ENCODE measurements around the gene CAD.
"Not testable (repeated sequence)": the region's sequence is repeated elsewhere in the genome, so short reads cannot be mapped to it uniquely, and the experiment has no call there.

Gene CAD

GRCh38 chr2:27256855-27257454, 39.8 kb downstream of the CAD start:
- DNase-seq (ENCODE audit: low read depth in 3 of 3): no peak

- no peak for DNase-seq (ENCODE audit: low read depth in 3 of 3)
These were observed 40.9 kb downstream of the CAD start for GRCh38 chr2:27258051-27258450.

DNA sequence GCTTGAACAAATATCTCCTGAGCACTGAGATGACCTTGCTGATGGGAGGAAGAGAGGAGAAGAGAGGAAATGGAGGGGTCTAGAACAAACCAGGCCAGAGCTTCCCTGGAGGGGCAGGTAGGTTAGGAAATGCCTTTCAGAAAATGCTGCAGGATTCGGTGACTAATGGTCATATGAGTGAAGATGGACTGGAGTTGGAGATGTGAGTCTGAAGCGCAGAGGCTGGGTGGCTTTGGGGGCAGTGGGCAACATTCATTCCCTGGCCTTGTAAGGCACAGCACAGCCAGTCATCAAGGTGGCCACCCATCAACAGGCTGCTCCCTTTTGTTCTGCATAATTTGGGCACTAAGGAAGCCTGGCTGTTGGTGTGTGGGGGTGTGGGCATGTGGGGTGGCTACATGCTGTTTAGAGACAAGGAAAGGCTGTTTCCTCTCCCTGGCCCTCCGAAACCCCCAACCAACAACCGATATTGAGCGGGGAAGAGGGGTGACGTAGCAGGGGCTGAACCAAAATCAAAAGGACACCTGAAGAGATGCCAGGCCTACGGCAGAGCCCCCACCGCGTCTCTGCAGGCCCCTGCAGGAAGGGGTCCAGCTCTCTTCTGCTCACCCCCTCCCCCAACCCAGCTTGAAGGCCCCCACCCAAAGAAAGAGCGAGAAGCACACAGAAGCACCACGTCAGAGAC, 44.2 kb downstream of the CAD start:
- no peak for DNase-seq (ENCODE audit: low read depth in 3 of 3)

DNA sequence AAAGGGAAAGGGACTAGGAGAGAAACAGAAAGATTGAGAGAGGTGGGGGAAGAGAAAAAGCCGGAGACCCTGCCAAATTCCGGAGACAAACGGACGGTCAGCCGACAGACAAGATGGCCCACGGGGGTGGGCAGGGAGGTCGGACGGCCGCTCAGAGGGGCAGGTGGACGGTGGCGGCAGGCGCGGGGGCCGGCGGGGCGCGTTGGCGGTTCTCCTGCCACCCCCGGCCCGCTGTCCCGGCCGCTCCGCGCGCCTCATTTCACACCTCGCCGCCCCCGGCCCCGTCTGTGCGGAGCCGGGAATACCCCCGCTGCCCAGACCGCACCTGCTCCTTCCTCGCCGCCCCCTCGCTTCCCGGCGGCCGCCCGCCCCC, 44.7 kb downstream of the CAD start:
- DNase-seq (ENCODE audit: low read depth in 3 of 3): no peak

- peak; percentile 46 to 61 (median 51) for DNase-seq (ENCODE audit: low read depth in 3 of 3)
These were observed 45.5 kb downstream of the CAD start, which contains the start of gene SLC30A3 for GRCh38 chr2:27262379-27263286. SLC30A3 (minus strand) TSS chr2:27263047; CDS start chr2:27262906, 141 bp downstream.

- DNase-seq (ENCODE audit: low read depth in 3 of 3): no peak
These were observed 46.4 kb downstream of the CAD start for GRCh38 chr2:27263287-27264252.

GRCh38 chr2:27264253-27264752, 47.1 kb downstream of the CAD start:
- no peak for DNase-seq (ENCODE audit: low read depth in 3 of 3)

GRCh38 chr2:27264753-27265535, 47.8 kb downstream of the CAD start:
- DNase-seq (ENCODE audit: low read depth in 3 of 3): peak in 2 of 3 experiments; percentile 31 to 37

GRCh38 chr2:27265536-27265870, 48.3 kb downstream of the CAD start:
- no peak for DNase-seq (ENCODE audit: low read depth in 3 of 3)

DNA sequence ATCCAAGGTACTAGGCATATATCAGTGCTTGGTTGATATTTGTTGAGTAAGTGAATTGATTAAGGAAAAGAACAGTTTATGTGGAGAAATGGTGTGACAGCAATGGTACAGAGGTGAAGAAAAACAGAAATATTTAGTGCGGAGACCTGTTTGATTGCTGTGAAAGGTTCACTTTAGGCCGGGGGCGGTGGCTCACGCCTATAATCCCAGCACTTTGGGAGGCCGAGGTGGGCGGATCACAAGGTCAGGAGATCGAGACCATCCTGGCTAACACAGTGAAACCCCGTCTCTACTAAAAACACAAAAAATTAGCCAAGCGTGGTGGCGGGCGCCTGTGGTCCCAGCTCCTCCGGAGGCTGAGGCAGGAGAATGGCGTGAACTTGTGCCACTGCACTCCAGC, 51.1 kb downstream of the CAD start:
- not testable (repeated sequence) for DNase-seq (ENCODE audit: low read depth in 3 of 3)

- no peak for DNase-seq (ENCODE audit: low read depth in 3 of 3)
These were observed 53.0 kb downstream of the CAD start for GRCh38 chr2:27270131-27270530.

DNA sequence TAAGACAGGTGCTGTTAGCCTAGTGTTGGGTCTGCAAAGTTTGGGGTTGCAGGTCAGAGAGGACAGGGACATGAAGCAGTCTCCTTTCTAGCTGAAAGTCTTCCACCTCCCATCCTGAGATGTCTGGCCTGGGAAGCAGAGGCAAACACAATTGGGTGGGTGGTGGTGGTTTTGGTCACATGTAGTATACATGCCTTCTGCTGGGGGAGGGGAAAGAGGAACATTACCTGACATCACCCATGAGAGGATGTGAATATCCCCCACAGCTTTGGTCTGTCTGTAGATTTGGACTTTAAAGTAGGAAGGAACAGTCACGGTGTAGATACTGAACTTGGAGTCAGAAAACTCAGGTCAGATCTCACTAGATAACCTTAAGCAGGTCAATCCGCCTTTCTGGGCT, 53.5 kb downstream of the CAD start:
- no peak for DNase-seq (ENCODE audit: low read depth in 3 of 3)

- no peak for DNase-seq (ENCODE audit: low read depth in 3 of 3)
These were observed 54.6 kb downstream of the CAD start for GRCh38 chr2:27271631-27272340.

DNA sequence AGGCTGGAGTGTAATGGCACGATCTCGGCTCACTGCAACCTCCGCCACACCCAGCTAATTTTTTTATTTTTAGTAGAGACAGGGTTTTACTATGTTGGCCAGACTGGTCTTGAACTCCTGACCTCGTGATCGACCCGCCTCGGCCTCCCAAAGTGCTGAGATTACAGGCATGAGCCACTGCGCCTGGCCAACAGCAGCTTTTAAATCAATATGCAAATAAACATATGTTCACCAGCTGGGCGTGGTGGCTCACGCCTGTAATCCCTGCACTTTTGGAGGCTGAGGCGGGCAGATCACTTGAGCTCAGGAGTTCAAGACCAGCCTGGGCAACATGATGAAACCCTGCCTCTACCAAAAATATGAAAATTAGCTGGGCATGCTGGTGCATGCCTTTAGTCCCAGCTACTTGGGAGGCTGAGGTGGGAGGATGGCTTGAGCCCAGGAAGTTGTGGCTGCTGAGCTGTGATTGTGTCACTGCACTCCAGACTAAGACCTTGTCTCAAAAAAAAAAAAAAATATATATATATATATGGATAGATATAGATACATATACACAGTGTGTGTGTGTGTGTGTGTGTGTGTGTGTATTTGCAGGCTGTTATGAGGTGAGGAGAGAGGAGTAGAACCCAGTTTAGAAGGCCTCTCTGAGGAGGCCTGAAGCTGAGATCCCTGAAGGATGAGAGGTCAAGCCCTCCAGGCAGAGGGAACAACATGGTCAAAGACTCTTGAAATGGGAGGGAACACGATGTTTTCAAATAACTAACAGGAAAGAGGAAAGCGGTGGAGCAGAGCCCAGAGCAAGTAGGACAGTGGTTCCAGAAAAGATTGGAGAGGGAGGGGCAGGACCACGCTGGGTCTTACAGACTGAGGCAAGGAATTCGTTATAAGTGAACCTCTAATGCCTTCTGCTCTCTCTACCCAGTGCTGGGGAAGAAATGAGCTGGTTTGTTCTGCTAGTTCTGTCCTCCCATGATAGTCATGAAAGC, 55.7 kb downstream of the CAD start:
- DNase-seq (ENCODE audit: low read depth in 3 of 3): not testable (repeated sequence)

GRCh38 chr2:27275211-27276150, 58.3 kb downstream of the CAD start, which contains the start of gene DNAJC5G:
DNAJC5G (plus strand) TSS chr2:27275433; CDS start chr2:27276729, 1,296 bp downstream.
- no peak for DNase-seq (ENCODE audit: low read depth in 3 of 3)

GRCh38 chr2:27278010-27278409, 60.8 kb downstream of the CAD start:
- DNase-seq (ENCODE audit: low read depth in 3 of 3): no peak

- no peak for DNase-seq (ENCODE audit: low read depth in 3 of 3)
These were observed 63.7 kb downstream of the CAD start for GRCh38 chr2:27280826-27281225.
